HL-60/S4 treated with phorbol 12-myristate 13-acetate at 8.2 ng/mL for 4 days and 3 days (cell line): ENCODE data around the gene FOXA3.

ENCODE experiments used
- in situ Hi-C: fragments of 300-500 bp; cut with MboI; formaldehyde crosslinking; loops from 2 replicates; pipeline ENCODE4 v1.15.0; 2022; ENCODE audit warnings: low sequenced_read_pairs

Gene FOXA3

DNA sequence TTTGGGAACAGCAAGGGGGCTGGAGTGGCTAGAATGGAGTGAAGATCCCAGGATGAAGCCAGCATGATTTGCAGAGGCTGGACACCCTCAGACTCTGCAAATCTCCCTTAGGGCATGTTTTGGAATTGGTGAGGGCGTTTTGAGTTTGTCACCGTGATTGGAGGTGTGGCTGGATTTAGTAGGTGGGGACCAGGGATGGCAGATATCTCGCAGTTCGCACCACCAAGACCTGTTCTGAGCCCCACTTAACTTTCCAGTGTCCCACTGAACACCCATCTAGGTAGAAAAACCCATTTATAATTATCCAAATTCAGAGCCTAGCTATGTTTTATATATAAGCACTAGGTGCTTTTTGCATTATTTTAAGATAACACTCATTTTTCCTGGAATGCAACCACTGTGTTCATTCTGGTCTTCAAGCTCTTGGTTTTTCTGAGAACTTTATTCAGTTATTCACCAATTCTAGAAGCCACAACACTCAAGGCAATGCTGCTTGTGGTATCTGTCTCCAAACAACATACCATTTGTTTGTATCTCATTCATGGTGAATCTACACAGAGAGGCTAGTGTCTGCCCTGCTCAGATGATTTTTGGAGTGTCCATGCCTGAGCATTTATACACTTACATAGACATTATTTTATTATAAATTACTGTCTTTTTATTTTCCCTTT, 53.4 kb downstream of the FOXA3 start:
- in situ Hi-C loops, result no loop called here

DNA sequence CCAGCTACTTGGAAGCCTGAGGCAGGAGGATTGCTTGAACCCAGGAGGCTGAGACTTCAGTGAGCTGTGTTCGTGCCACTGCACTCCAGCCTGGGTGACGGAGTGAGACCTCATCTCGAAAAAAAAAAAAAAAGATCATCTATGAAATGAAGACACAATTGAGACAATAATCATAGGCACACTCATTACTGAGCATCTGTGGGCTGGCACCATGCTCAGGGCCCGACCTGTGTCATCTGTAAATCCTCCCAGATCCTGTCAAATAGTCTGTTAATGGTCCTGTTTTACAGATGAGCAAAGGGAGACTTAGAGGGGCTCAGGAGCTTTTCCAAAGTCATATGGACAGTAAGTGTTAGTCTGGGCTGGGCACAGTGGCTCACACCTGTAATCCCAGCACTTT, 54.6 kb downstream of the FOXA3 start:
- in situ Hi-C loops, result no loop called here

DNA sequence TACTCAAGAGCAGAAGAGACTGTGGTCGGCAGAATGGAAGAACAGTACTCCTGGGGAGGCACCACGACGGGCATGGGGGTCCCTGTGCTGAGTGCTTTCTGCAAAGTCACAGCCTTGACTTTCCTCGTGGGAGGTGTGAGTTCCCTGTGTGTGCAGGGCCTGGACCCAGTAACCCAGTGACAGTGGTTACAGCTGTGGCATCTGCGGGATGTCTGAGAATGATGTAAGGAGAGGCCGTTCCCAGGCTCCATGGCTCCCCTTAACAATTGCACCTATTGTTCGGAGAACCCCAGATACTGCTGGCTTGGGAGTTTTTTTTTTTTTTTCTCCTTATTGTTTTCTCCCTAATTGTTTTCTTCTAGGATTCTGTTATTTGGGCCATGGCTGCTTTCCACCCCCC, 55.6 kb downstream of the FOXA3 start:
- in situ Hi-C loops, result no loop called here

- in situ Hi-C loops, result no loop called here
These were observed 56.3 kb downstream of the FOXA3 start for GRCh38 chr19:45920458-45920857.

DNA sequence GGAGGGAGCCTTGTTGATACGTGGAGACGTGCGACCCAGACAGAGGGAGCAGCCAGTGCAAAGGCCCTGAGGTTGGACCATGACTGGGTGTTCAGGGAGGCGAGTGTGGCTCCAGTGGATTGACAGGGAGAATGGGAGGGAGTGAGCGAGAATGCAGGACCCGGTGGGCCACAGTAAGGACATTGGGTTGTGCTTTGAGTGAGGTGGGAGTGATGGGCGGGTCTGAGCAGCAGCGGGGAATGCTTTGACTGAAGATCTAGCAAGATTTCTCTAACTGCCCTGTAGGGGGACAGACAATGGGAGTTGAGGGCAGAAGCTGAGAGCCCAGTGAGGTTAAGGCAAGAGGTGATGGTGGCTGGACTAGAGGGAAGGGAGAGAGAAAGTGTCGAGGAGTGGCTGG, 58.2 kb downstream of the FOXA3 start:
- in situ Hi-C loops, result no loop called here
